Progenitor cell of endocrine pancreas (in vitro differentiated cells): Measurements from ENCODE around the gene STK4. TPM values are rescaled to one million over a fixed set of nuclear protein-coding genes. Genes with fewer than 3 reads are reported as not detected.

Source experiments
- DNase-seq: peaks from one replicate; pipeline ENCODE4 v3.0.0; 2021; ENCODE audit warnings: low spot score; ENCODE audit not compliant: unreplicated experiment
- H3K27ac Mint-ChIP-seq: 2 replicates; pipeline ENCODE4 v1.8.0; 2021; ENCODE audit warnings: mild to moderate bottlenecking, moderate library complexity, mixed read lengths
- H3K27me3 Mint-ChIP-seq: 2 replicates; pipeline ENCODE4 v1.8.0; 2021; ENCODE audit warnings: mixed read lengths
- H3K36me3 Mint-ChIP-seq: 2 replicates; pipeline ENCODE4 v1.8.0; 2022; ENCODE audit warnings: mixed read lengths; ENCODE audit not compliant: insufficient read depth
- H3K4me1 Mint-ChIP-seq: 2 replicates; pipeline ENCODE4 v1.8.0; 2021; ENCODE audit warnings: low read depth, mixed read lengths
- H3K4me3 Mint-ChIP-seq: 2 replicates; pipeline ENCODE4 v1.8.0; 2021; ENCODE audit warnings: low read depth, mild to moderate bottlenecking, moderate library complexity, mixed read lengths
- H3K9me3 Mint-ChIP-seq: 2 replicates; pipeline ENCODE4 v1.8.0; 2021; ENCODE audit warnings: low read depth, mixed read lengths
- CTCF ChIP-seq: fragments of 200-600 bp; sonication (generic); IDR thresholded peaks from one replicate; pipeline ENCODE4 v1.5.0; 2021; ENCODE audit warnings: antibody characterized with exemption, mild to moderate bottlenecking; ENCODE audit not compliant: unreplicated experiment
- total RNA-seq: library from RNA; stranded (reverse); gene quantifications from 2 replicates; pipeline ENCODE4 v1.2.1, GENCODE V29; 2021

STK4 gene
- total RNA-seq, 1 donor from 2014 or later: 36.3 TPM

- no peak for TF ChIP-seq CTCF
- no peak for DNase-seq
- Mint-ChIP-seq H3K9me3 (no peaks in the 10 kb centered on the region), H3K27ac (no peak overlapping the region), H3K36me3 (no peaks in the 10 kb centered on the region), H3K4me3 (peak overlapping the region; percentile 17), H3K27me3 (no peaks in the 10 kb centered on the region), H3K4me1 (peaks cover 34% of the 10 kb centered on the region)
These were observed 4.4 kb upstream of the STK4 start for GRCh38 chr20:44961870-44962267.

DNA sequence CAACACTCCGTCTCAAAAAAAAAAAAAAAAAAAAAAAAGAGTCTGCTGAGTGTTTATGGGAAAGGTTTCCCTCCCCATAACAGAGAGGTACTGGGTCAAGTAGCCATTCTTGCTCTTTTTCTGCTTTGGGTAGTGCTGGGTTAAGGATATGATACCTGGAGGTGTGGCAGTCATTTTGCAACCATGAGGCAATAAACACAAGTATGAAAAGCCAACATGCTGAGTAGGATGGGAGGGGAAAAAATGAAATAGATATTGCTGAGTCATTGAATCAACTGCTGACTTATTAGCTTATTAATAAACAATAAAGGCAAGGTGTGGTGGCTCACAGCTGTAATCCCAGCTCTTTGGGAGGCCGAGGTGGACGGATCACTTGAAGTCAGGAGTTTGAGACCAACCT is 3.8 kb upstream of the STK4 start:
- Mint-ChIP-seq H3K4me1 (peaks cover 39% of the 10 kb centered on the region), H3K27ac (no peak overlapping the region), H3K9me3 (no peaks in the 10 kb centered on the region), H3K27me3 (no peaks in the 10 kb centered on the region), H3K4me3 (peak overlapping the region; percentile 1), H3K36me3 (no peaks in the 10 kb centered on the region)
- no peak for DNase-seq
- no peak for TF ChIP-seq CTCF

DNA sequence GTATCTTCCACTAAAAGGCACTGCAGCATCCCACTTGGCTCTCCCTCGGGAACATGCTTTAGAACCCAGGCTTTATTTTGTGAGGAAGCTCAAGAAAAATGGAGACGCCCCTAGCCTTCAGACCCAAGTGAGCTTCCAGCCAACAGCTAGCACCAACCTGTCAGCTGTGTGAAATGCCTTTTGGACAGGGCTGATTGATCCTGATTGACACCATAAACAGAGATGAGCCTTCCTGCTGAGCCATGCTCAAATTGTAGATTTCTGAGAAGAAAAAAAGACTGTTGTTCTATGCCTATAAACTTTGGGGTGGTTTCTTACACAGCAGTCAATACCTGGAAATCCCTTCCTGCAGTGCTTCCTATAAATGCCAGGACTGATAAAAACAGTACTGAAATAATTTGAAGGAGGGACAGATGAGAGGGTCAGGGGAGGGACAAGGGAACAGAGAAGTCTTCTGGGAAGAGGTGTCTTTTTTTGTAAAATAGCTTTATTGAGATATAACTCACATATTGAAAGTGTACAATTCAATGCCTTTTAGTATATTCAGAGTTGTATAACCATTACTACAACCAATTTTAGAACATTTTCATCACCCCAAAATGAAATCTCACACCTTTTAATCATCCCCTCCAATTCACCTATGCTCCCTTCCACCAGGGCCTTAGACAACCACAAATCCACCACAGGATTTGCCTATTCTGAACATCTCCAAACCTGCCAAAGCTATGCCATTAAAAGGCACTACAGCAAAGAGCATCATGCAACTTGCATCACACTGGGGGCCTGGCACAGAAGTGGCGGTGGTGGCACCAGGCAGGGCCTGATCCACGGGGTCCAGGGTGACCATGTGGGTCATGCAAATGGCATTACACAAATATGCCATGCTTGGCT is 2.7 kb upstream of the STK4 start:
- Mint-ChIP-seq H3K4me3 (no peak overlapping the region), H3K27me3 (no peaks in the 10 kb centered on the region)

DNA sequence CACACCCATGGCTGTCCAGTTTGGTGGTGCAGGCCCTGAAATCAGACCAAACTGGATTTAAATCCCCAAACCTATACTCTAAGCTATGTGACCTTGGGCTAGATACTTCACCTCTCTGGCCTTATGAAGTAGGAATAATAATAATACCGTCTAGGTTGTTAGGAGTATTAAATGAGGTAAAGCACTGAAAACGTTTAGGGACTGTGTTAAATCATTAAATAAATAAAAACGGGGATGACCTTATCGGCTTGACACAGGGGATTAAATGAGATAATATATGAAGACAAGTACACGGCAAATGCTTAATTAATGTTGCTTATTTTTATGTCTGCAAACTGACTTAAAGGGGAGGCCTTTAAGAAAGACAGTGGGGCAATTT is 672 bp upstream of the STK4 start:
- H3K27ac Mint-ChIP-seq: peak overlapping the region; percentile 94
- no peaks in the 10 kb centered on the region for H3K27me3 Mint-ChIP-seq
- no peaks in the 10 kb centered on the region for H3K9me3 Mint-ChIP-seq
- H3K4me1 Mint-ChIP-seq: peaks cover 34% of the 10 kb centered on the region
- TF ChIP-seq CTCF: no peak
- no peaks in the 10 kb centered on the region for H3K36me3 Mint-ChIP-seq
- peak overlapping the region; percentile 98 for H3K4me3 Mint-ChIP-seq
- no peak for DNase-seq

More for the DNA sequence above, 2.7 kb upstream of the STK4 start:
- Mint-ChIP-seq H3K9me3 (no peaks in the 10 kb centered on the region), H3K4me1 (peaks cover 40% of the 10 kb centered on the region), H3K36me3 (no peaks in the 10 kb centered on the region), H3K27ac (no peak overlapping the region)
- no peak for TF ChIP-seq CTCF
- no peak for DNase-seq

- no peak for TF ChIP-seq CTCF
- DNase-seq: no peak
- peak overlapping the region; percentile 98 for H3K4me3 Mint-ChIP-seq
- H3K36me3 Mint-ChIP-seq: no peaks in the 10 kb centered on the region
- peaks cover 24% of the 10 kb centered on the region for H3K4me1 Mint-ChIP-seq
- no peaks in the 10 kb centered on the region for H3K27me3 Mint-ChIP-seq
- no peaks in the 10 kb centered on the region for H3K9me3 Mint-ChIP-seq
- peak overlapping the region; percentile 80 for H3K27ac Mint-ChIP-seq
These were observed 995 bp downstream of the STK4 start for GRCh38 chr20:44967207-44967807.
